ENCODE results near the gene SNRPD2.

DNA sequence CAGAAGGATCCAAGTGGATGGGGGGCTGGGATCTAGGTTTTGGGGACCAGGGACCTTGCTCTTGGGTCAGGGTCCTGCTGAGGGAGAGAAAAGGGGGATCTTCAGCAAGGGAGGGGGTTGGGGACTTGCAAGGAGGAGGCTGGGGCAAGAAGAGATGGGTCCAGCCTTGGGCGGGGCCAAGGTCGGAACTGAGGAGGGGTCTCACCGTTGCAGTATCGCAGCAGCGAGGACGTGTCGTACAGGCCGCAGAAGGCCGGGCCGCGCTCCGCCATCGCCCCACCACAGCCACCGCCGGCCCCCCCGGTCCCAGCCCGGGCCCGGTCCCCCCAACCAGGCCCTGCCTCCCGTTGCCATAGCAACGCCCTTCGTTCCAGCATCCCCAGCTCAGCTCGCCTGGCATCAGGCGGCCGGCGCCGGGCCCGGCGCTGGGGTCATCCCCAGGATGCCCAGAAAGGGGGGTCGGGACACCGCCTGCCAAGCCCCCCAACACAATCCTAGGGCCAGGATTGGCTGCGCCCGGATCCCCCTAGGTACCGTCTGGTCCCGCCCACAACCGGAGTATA is 46.6 kb downstream of the SNRPD2 start:
- TF ChIP-seq POLR2AphosphoS5 (IDR thresholded peaks at IDR 0.05; ENCODE audit: low read depth, low read length): no peak
- TF ChIP-seq, protein P1, sequence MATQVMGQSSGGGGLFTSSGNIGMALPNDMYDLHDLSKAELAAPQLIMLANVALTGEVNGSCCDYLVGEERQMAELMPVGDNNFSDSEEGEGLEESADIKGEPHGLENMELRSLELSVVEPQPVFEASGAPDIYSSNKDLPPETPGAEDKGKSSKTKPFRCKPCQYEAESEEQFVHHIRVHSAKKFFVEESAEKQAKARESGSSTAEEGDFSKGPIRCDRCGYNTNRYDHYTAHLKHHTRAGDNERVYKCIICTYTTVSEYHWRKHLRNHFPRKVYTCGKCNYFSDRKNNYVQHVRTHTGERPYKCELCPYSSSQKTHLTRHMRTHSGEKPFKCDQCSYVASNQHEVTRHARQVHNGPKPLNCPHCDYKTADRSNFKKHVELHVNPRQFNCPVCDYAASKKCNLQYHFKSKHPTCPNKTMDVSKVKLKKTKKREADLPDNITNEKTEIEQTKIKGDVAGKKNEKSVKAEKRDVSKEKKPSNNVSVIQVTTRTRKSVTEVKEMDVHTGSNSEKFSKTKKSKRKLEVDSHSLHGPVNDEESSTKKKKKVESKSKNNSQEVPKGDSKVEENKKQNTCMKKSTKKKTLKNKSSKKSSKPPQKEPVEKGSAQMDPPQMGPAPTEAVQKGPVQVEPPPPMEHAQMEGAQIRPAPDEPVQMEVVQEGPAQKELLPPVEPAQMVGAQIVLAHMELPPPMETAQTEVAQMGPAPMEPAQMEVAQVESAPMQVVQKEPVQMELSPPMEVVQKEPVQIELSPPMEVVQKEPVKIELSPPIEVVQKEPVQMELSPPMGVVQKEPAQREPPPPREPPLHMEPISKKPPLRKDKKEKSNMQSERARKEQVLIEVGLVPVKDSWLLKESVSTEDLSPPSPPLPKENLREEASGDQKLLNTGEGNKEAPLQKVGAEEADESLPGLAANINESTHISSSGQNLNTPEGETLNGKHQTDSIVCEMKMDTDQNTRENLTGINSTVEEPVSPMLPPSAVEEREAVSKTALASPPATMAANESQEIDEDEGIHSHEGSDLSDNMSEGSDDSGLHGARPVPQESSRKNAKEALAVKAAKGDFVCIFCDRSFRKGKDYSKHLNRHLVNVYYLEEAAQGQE (IDR thresholded peaks at IDR 0.05; ENCODE audit: insufficient read depth in 1 of 2, low read depth in 2 of 2, low read length in 2 of 2): no peak
